H9 (cell line): ENCODE results near the gene SORCS2. TPM values are rescaled to one million over a fixed set of nuclear protein-coding genes. Genes with fewer than 3 reads are reported as not detected.

Experiments used
- DNase-seq: peaks from one replicate; pipeline ENCODE4 v3.0.0-alpha.2; 2017
- H2AFZ ChIP-seq: one replicate; pipeline ENCODE4 v1.6.1; 2013; ENCODE audit warnings: mild to moderate bottlenecking, low read length, control low read depth, moderate library complexity
- H2AK5ac ChIP-seq: 2 replicates; pipeline ENCODE4 v1.6.1; 2013; ENCODE audit warnings: low read length, control low read depth, mixed read lengths; ENCODE audit not compliant: insufficient read length
- H2BK120ac ChIP-seq: one replicate; pipeline ENCODE4 v1.6.1; 2013; ENCODE audit warnings: low read depth, mild to moderate bottlenecking, low read length, control low read depth, inconsistent platforms; ENCODE audit not compliant: poor library complexity, severe bottlenecking
- H2BK12ac ChIP-seq: 2 replicates; pipeline ENCODE4 v1.6.1; 2013; ENCODE audit warnings: low read length, control low read depth, mixed read lengths, low read depth; ENCODE audit not compliant: insufficient read length
- H2BK15ac ChIP-seq: 2 replicates; pipeline ENCODE4 v1.6.1; 2013; ENCODE audit warnings: low read depth, low read length, control low read depth
- H2BK20ac ChIP-seq: one replicate; pipeline ENCODE4 v1.6.1; 2013; ENCODE audit warnings: low read depth, mild to moderate bottlenecking, low read length, control low read depth, inconsistent platforms; ENCODE audit not compliant: poor library complexity, severe bottlenecking
- H2BK5ac ChIP-seq: 2 replicates; pipeline ENCODE4 v1.6.1; 2013; ENCODE audit warnings: low read length, control low read depth, mixed read lengths; ENCODE audit not compliant: insufficient read length
- H3K14ac ChIP-seq: 2 replicates; pipeline ENCODE4 v1.6.1; 2013; ENCODE audit warnings: low read length, control low read depth; ENCODE audit not compliant: insufficient read depth
- H3K18ac ChIP-seq: 2 replicates; pipeline ENCODE4 v1.6.1; 2013; ENCODE audit warnings: low read depth, mild to moderate bottlenecking, mixed read lengths, low read length, control low read depth; ENCODE audit not compliant: insufficient read length
- H3K23ac ChIP-seq: 2 replicates; pipeline ENCODE4 v1.6.1; 2013; ENCODE audit warnings: low read length, control low read depth, mixed read lengths, low read depth; ENCODE audit not compliant: insufficient read length
- H3K23me2 ChIP-seq: 2 replicates; pipeline ENCODE4 v1.6.1; 2013; ENCODE audit warnings: low read depth, mild to moderate bottlenecking, mixed read lengths, low read length, control low read depth; ENCODE audit not compliant: insufficient read length, poor library complexity, severe bottlenecking
- H3K27ac ChIP-seq: 2 replicates; pipeline ENCODE4 v1.5.1; 2013; ENCODE audit warnings: low read length, control low read depth, mixed read lengths, low read depth; ENCODE audit not compliant: insufficient read length
- H3K27me3 ChIP-seq: 2 replicates; pipeline ENCODE4 v1.6.1; 2013; ENCODE audit warnings: low read length, control low read depth, inconsistent platforms; ENCODE audit not compliant: insufficient read depth
- H3K4ac ChIP-seq: 2 replicates; pipeline ENCODE4 v1.6.1; 2013; ENCODE audit warnings: low read depth, mild to moderate bottlenecking, control low read depth, inconsistent platforms, low read length, moderate library complexity
- H3K4me1 ChIP-seq: 2 replicates; pipeline ENCODE4 v1.6.1; 2013; ENCODE audit warnings: low read length, control low read depth, inconsistent platforms; ENCODE audit not compliant: insufficient read depth
- H3K4me2 ChIP-seq: 2 replicates; pipeline ENCODE4 v1.6.1; 2013; ENCODE audit warnings: low read length, control low read depth, mixed read lengths; ENCODE audit not compliant: insufficient read length, insufficient read depth
- H3K56ac ChIP-seq: 2 replicates; pipeline ENCODE4 v1.6.1; 2013; ENCODE audit warnings: low read depth, mild to moderate bottlenecking, mixed read lengths, low read length, control low read depth; ENCODE audit not compliant: insufficient read length
- H3K79me1 ChIP-seq: 2 replicates; pipeline ENCODE4 v1.6.1; 2013; ENCODE audit warnings: low read depth, mild to moderate bottlenecking, moderate library complexity, low read length, control low read depth, inconsistent platforms; ENCODE audit not compliant: insufficient read depth, poor library complexity, severe bottlenecking
- H3K79me2 ChIP-seq: 2 replicates; pipeline ENCODE4 v1.6.1; 2013; ENCODE audit warnings: low read length, control low read depth, inconsistent platforms; ENCODE audit not compliant: insufficient read depth
- H3K9ac ChIP-seq: 2 replicates; pipeline ENCODE4 v1.6.1; 2013; ENCODE audit warnings: low read length, control low read depth, mixed read lengths; ENCODE audit not compliant: insufficient read length; ENCODE audit errors: extremely low read depth
- H3K9me3 ChIP-seq: one replicate; pipeline ENCODE4 v1.6.1; 2013; ENCODE audit warnings: low read depth, low read length, inconsistent platforms; ENCODE audit not compliant: control insufficient read depth
- H3T11ph ChIP-seq: one replicate; pipeline ENCODE4 v1.6.1; 2013; ENCODE audit warnings: mild to moderate bottlenecking, low read length, control low read depth, inconsistent platforms
- H4K20me1 ChIP-seq: one replicate; pipeline ENCODE4 v1.6.1; 2013; ENCODE audit not compliant: control insufficient read depth, insufficient read length, insufficient read depth
- H4K5ac ChIP-seq: 2 replicates; pipeline ENCODE4 v1.6.1; 2013; ENCODE audit warnings: low read depth, mild to moderate bottlenecking, mixed read lengths, low read length, control low read depth; ENCODE audit not compliant: insufficient read length
- H4K8ac ChIP-seq: replicated peaks from 2 replicates; pipeline ENCODE4 v1.6.1; 2013; ENCODE audit warnings: low read length, control low read depth, mixed read lengths, low read depth; ENCODE audit not compliant: insufficient read length
- H4K91ac ChIP-seq: 2 replicates; pipeline ENCODE4 v1.6.1; 2013; ENCODE audit warnings: low read depth, mild to moderate bottlenecking, moderate library complexity, mixed read lengths, low read length, control low read depth; ENCODE audit not compliant: insufficient read length
- H3K27ac Mint-ChIP-seq, 3 experiments: 2 replicates in 2 of 3; 3 replicates in 1 of 3; pipeline ENCODE4 v1.8.0; 2020 to 2021; ENCODE audit warnings: mixed read lengths in 3 of 3, mild to moderate bottlenecking in 1 of 3, moderate library complexity in 1 of 3
- H3K27me3 Mint-ChIP-seq: 2 replicates; pipeline ENCODE4 v1.8.0; 2021; ENCODE audit warnings: low read depth, mild to moderate bottlenecking, moderate library complexity, mixed read lengths
- H3K36me3 Mint-ChIP-seq, 3 experiments: 2 replicates in 2 of 3; 3 replicates in 1 of 3; pipeline ENCODE4 v1.8.0; 2020 to 2021; ENCODE audit warnings: low read depth in 3 of 3, mixed read lengths in 3 of 3; ENCODE audit not compliant: insufficient read depth in 1 of 3
- H3K4me1 Mint-ChIP-seq, 2 experiments: 2 replicates each; pipeline ENCODE4 v1.8.0; 2020; ENCODE audit warnings: mixed read lengths in 2 of 2
- H3K4me3 Mint-ChIP-seq, 2 experiments: 2 replicates in 1 of 2; 3 replicates in 1 of 2; pipeline ENCODE4 v1.8.0; 2020 to 2021; ENCODE audit warnings: mild to moderate bottlenecking in 2 of 2, mixed read lengths in 2 of 2, moderate library complexity in 1 of 2
- H3K9me3 Mint-ChIP-seq, 2 experiments: 2 replicates in 1 of 2; 3 replicates in 1 of 2; pipeline ENCODE4 v1.8.0; 2020; ENCODE audit warnings: mild to moderate bottlenecking in 2 of 2, mixed read lengths in 2 of 2, moderate library complexity in 1 of 2
- WGBS: extraction: QIAGEN DNeasy Blood & Tissue Kit; methylation state at CpG from one replicate; pipeline ENCODE4 v1.1.7; 2013; ENCODE audit warnings: missing lambda C conversion rate, low lambda C conversion rate, mixed read lengths; ENCODE audit not compliant: insufficient read length; ENCODE audit errors: extremely low coverage; 5-methylcytosine and 5-hydroxymethylcytosine counted together
- total RNA-seq: library from RNA; stranded (reverse); gene quantifications from 2 replicates; pipeline ENCODE4 v1.2.1, GENCODE V29; 2021
- TF ChIP-seq, protein P1 (sequence below): fragments of 200-600 bp; sonication (generic); conservative IDR thresholded peaks from 3 replicates; pipeline ENCODE4 v1.8.0; 2021; ENCODE audit warnings: antibody characterized with exemption, mild to moderate bottlenecking

The SORCS2 gene
- total RNA-seq, 1 experiment from 2014 or later, result 0.57 TPM

DNA sequence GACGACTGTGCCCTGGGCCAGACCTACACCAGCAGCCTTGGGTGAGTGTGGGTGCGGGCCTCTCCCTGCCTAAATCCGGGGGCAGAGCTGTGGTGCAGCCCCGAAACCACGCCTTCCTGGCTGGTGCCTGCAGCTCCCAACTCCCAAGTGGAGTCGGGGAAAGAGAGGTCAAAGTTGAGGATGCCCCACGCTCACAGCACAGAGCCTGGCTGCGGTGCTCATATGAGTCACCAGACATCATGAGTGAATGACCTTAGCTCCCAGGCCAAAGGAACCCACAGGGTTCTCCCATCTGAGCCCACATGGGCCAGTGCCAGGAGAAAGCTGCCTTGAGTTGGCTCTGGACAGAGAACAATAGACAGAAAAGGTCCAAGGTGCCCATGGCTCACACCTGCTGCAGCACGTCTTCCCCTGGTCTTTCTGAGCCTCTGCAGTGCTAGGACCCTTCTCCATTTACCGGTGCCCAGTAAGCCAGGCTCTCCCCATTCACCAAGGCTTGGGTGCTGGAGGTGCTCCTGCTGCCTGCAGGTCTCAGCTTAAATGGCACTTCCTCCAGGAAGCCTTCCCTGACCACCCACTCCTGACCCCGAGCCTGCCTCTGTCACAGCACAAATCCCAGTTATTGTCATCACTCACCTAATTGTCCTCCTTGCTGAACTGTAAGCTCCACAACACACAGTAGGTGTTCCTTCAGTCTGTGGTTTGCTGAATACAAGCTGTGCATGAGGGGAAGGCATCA lies 523.1 kb downstream of the SORCS2 start:
- no peak overlapping the region for H3K56ac ChIP-seq
- H2BK20ac ChIP-seq, result no peak overlapping the region
- no peak overlapping the region for H2AK5ac ChIP-seq
- 0 out of 2 replicates have a peak, but pooled peaks cover 3% of the 10 kb centered on the region for H3K27me3 ChIP-seq
- no peaks in the 10 kb centered on the region for H3K4me1 ChIP-seq
- no CpG with 5 or more reads among the region's 11 CpGs for WGBS
- H3K4me2 ChIP-seq, result no peak overlapping the region
- H3K23me2 ChIP-seq, result no peaks in the 10 kb centered on the region
- H3K79me2 ChIP-seq, result no peaks in the 10 kb centered on the region
- no peak overlapping the region for H4K5ac ChIP-seq
- no peaks in the 10 kb centered on the region; a peak in 1 of 7 replicates for H3K36me3 Mint-ChIP-seq
- no peak overlapping the region for H3K23ac ChIP-seq
- no peak overlapping the region for H2BK120ac ChIP-seq
- no peak overlapping the region for H3K4ac ChIP-seq
- H3K9me3 ChIP-seq, result no peaks in the 10 kb centered on the region
- H2BK5ac ChIP-seq, result no peak overlapping the region
- no peak overlapping the region for H3K4me3 Mint-ChIP-seq
- peak overlapping the region in 1 of 3 experiments; percentile 27; a peak in 1 of 7 replicates for H3K27ac Mint-ChIP-seq
- H3K4me1 Mint-ChIP-seq, result peaks cover 20 to 23% of the 10 kb centered on the region in 2 experiments
- H2BK12ac ChIP-seq, result no peak overlapping the region
- no peaks in the 10 kb centered on the region; a peak in 2 of 5 replicates for H3K9me3 Mint-ChIP-seq
- peaks cover 55% of the 10 kb centered on the region for H3K27me3 Mint-ChIP-seq
- H3K14ac ChIP-seq, result no peak overlapping the region
- no peak overlapping the region for H3K27ac ChIP-seq
- no peak overlapping the region for H2BK15ac ChIP-seq
- no peak for DNase-seq
- no peak overlapping the region for H3K18ac ChIP-seq
- no peak overlapping the region for H3K9ac ChIP-seq
- H4K91ac ChIP-seq, result no peak overlapping the region
- no peak overlapping the region for H4K8ac ChIP-seq
- no peaks in the 10 kb centered on the region for H4K20me1 ChIP-seq
- TF ChIP-seq, protein P1, sequence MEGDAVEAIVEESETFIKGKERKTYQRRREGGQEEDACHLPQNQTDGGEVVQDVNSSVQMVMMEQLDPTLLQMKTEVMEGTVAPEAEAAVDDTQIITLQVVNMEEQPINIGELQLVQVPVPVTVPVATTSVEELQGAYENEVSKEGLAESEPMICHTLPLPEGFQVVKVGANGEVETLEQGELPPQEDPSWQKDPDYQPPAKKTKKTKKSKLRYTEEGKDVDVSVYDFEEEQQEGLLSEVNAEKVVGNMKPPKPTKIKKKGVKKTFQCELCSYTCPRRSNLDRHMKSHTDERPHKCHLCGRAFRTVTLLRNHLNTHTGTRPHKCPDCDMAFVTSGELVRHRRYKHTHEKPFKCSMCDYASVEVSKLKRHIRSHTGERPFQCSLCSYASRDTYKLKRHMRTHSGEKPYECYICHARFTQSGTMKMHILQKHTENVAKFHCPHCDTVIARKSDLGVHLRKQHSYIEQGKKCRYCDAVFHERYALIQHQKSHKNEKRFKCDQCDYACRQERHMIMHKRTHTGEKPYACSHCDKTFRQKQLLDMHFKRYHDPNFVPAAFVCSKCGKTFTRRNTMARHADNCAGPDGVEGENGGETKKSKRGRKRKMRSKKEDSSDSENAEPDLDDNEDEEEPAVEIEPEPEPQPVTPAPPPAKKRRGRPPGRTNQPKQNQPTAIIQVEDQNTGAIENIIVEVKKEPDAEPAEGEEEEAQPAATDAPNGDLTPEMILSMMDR, result no peak
- no peaks in the 10 kb centered on the region for H3K79me1 ChIP-seq
- no peak overlapping the region for H3T11ph ChIP-seq
- no peak overlapping the region for H2AFZ ChIP-seq
